ENCODE results near the gene FSTL4. TPM values are rescaled to one million over a fixed set of nuclear protein-coding genes. Genes with fewer than 3 reads are reported as not detected.

FSTL4 gene
- total RNA-seq, 2 donors from 2014 or later = 4.4 to 5.5 TPM

- no peaks in the 10 kb centered on the region for H3K4me1 ChIP-seq (ENCODE audit: control insufficient read depth, insufficient read depth, low read length)
- no peak overlapping the region for H3K9ac ChIP-seq (ENCODE audit: extremely low read depth, low read length, poor library complexity, severe bottlenecking)
- no peak overlapping the region for H3K27ac Mint-ChIP-seq
- WGBS, 2 experiments (ENCODE audit: insufficient coverage in 1 of 2, insufficient read length in 1 of 2) = 76 to 82% methylated on average over 5 to 7 of the region's 7 CpGs
- H3K4me1 Mint-ChIP-seq = peaks cover 24% of the 10 kb centered on the region
- no peaks in the 10 kb centered on the region for H3K27me3 ChIP-seq (ENCODE audit: control insufficient read depth, insufficient read depth, low read length, poor library complexity, severe bottlenecking)
- H3K4me3 ChIP-seq (ENCODE audit: low read length) = no peak overlapping the region
- TF ChIP-seq CTCF (conservative IDR thresholded peaks at IDR 0.05) = no peak
- DNase-seq = peak; percentile 36
- peaks cover 7% of the 10 kb centered on the region for H3K36me3 Mint-ChIP-seq (ENCODE audit: low read depth)
- H3K27me3 Mint-ChIP-seq (ENCODE audit: insufficient read depth) = no peaks in the 10 kb centered on the region
- H3K36me3 ChIP-seq (ENCODE audit: control insufficient read depth, insufficient read depth, low read length) = no peaks in the 10 kb centered on the region
- H3K9me3 ChIP-seq (ENCODE audit: control insufficient read depth, low read length) = peaks cover 13% of the 10 kb centered on the region
- no peak overlapping the region for H3K4me3 Mint-ChIP-seq
- peaks cover 22% of the 10 kb centered on the region for H3K9me3 Mint-ChIP-seq
- no peak overlapping the region for H3K27ac ChIP-seq (ENCODE audit: low read depth, low read length)
Observed at GRCh38 chr5:133372293-133372937, 239.9 kb downstream of the FSTL4 start.

DNA sequence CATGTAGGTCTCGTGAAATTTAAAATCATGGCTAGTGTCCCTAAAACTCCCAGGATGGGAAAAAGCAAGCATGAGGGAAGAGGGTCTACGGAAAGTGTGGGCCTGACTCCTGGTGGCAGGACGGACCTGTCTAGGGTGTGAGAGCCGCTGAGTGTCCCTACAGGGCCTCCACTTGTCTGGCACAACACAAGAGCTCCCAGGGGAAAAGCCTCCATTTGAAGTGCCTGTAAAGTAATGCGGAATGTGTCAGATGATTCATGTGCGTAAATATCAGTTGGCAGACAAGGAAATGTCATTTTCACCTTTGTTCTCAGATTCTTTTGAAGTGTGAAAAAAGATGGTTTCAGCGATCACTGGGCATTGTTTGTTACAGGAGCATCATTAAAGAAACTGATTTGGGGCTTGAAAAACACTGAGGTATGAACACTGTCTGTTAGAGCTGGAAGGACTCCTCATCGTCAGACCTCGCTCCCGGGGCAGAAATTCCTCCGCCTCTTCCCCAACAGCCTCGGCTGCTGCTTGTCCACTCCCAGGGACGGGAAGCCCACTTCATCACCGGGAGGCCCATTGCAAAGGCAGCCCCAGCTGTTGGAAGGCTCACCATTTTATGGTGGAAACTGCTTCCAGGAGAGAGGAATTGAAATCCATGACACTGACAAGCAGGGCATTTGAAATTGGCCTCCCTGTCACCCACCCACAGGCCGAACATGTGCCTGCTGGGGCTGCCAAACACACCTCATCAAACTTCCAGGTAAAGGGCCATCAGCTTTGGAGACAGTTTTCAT, 240.8 kb downstream of the FSTL4 start:
- H3K27ac ChIP-seq (ENCODE audit: low read depth, low read length) = no peak overlapping the region
- no peak for TF ChIP-seq CTCF (conservative IDR thresholded peaks at IDR 0.05)
- no peak overlapping the region for H3K9ac ChIP-seq (ENCODE audit: extremely low read depth, low read length, poor library complexity, severe bottlenecking)
- Mint-ChIP-seq H3K36me3 (ENCODE audit: low read depth) (peaks cover 4% of the 10 kb centered on the region), H3K27me3 (ENCODE audit: insufficient read depth) (no peaks in the 10 kb centered on the region), H3K9me3 (peaks cover 14% of the 10 kb centered on the region), H3K4me3 (no peak overlapping the region), H3K27ac (peak overlapping the region; percentile 6), H3K4me1 (peaks cover 24% of the 10 kb centered on the region)
- no peaks in the 10 kb centered on the region for H3K4me1 ChIP-seq (ENCODE audit: control insufficient read depth, insufficient read depth, low read length)
- H3K9me3 ChIP-seq (ENCODE audit: control insufficient read depth, low read length) = peaks cover 6% of the 10 kb centered on the region
- no peaks in the 10 kb centered on the region for H3K27me3 ChIP-seq (ENCODE audit: control insufficient read depth, insufficient read depth, low read length, poor library complexity, severe bottlenecking)
- 81 to 82% methylated on average over 10 to 15 of the region's 15 CpGs for WGBS, 2 experiments (ENCODE audit: insufficient coverage in 1 of 2, insufficient read length in 1 of 2)
- peak; percentile 76 for DNase-seq
- H3K36me3 ChIP-seq (ENCODE audit: control insufficient read depth, insufficient read depth, low read length) = no peaks in the 10 kb centered on the region
- no peak overlapping the region for H3K4me3 ChIP-seq (ENCODE audit: low read length)

GRCh38 chr5:133370904-133371303, 241.4 kb downstream of the FSTL4 start:
- H3K27ac ChIP-seq (ENCODE audit: low read depth, low read length) = no peak overlapping the region
- H3K4me1 ChIP-seq (ENCODE audit: control insufficient read depth, insufficient read depth, low read length) = no peaks in the 10 kb centered on the region
- Mint-ChIP-seq H3K9me3 (peaks cover 9% of the 10 kb centered on the region), H3K4me3 (no peak overlapping the region), H3K27ac (no peak overlapping the region), H3K27me3 (ENCODE audit: insufficient read depth) (no peaks in the 10 kb centered on the region), H3K4me1 (peaks cover 24% of the 10 kb centered on the region), H3K36me3 (ENCODE audit: low read depth) (no peaks in the 10 kb centered on the region)
- DNase-seq = no peak
- no peaks in the 10 kb centered on the region for H3K27me3 ChIP-seq (ENCODE audit: control insufficient read depth, insufficient read depth, low read length, poor library complexity, severe bottlenecking)
- 94 to 95% methylated on average over 7 of the region's 7 CpGs for WGBS, 2 experiments (ENCODE audit: insufficient coverage in 1 of 2, insufficient read length in 1 of 2)
- H3K4me3 ChIP-seq (ENCODE audit: low read length) = no peak overlapping the region
- peaks cover 6% of the 10 kb centered on the region for H3K9me3 ChIP-seq (ENCODE audit: control insufficient read depth, low read length)
- H3K9ac ChIP-seq (ENCODE audit: extremely low read depth, low read length, poor library complexity, severe bottlenecking) = no peak overlapping the region
- H3K36me3 ChIP-seq (ENCODE audit: control insufficient read depth, insufficient read depth, low read length) = no peaks in the 10 kb centered on the region
- TF ChIP-seq CTCF (conservative IDR thresholded peaks at IDR 0.05) = no peak
